Kidney capillary endothelial cell (primary cell): ENCODE results near the gene SPN.
"Not testable (repeated sequence)": the region's sequence is repeated elsewhere in the genome, so short reads cannot be mapped to it uniquely, and the experiment has no call there.

Experiments used
- DNase-seq: peaks from one replicate; pipeline ENCODE4 v3.0.0-alpha.2; 2018; ENCODE audit warnings: low spot score

Gene SPN, protein sequence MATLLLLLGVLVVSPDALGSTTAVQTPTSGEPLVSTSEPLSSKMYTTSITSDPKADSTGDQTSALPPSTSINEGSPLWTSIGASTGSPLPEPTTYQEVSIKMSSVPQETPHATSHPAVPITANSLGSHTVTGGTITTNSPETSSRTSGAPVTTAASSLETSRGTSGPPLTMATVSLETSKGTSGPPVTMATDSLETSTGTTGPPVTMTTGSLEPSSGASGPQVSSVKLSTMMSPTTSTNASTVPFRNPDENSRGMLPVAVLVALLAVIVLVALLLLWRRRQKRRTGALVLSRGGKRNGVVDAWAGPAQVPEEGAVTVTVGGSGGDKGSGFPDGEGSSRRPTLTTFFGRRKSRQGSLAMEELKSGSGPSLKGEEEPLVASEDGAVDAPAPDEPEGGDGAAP

DNA sequence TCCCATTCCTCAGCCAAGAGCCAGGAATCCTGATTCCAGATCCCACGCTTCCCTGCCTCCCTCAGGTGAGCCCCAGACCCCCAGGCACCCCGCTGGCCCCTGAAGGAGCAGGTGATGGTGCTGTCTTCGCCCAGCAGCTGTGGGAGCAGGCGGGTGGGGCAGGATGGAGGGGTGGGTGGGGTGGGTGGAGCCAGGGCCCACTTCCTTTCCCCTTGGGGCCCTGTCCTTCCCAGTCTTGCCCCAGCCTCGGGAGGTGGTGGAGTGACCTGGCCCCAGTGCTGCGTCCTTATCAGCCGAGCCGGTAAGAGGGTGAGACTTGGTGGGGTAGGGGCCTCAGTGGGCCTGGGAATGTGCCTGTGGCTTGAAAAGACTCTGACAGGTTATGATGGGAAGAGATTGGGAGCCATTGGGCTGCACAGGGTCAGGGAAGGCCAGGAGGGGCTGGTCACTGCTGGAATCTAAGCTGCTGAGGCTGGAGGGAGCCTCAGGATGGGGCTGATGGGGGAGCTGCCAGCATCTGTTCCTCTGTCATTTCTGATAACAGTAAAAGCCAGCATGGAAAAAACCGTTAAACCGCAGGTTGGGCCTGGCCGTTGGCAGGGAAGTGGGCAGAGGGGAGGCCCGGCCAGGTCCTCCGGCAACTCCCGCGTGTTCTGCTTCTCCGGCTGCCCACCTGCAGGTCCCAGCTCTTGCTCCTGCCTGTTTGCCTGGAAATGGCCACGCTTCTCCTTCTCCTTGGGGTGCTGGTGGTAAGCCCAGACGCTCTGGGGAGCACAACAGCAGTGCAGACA is at the start of gene SPN:
SPN (plus strand) TSS at position 232 of the 791 bp plus-strand sequence; CDS start at position 714, 482 bp downstream.
- DNase-seq: no peak

DNA sequence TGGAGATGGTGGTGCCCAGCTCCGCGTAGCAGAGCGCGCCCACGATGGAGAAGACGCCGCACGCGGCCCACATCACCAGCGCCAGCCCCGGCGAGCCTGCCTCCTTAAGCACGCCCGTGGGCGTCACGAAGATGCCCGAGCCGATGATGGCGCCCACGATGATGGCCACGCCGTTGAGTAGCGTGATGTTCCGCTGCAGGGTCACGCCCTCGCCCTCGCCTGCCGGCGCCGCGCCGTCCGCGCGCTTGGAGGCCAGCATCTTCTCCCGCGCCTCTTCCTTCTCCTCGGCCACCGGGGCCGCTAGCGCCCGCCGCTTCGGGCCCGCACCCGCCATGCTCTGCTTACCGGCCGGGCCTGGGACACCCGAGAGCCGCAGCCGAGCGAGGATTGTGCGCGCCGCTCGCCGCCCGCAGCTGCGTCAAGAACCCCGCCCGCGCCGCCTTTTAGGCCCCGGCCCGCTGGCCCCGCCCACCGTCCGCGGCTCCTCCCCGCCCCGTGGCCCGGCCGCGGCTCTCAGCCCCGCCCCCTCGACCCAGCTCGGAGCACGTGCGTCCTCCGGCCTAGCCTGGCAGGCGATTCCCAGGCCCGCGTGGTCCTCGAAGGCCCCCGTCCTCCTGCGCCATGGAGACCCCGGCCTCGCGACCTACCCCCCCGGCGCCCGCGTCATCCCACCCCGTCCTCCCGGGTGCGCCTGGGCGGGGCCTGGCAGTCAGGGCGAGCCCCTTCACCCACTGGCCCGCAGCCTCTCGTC is 49.6 kb upstream of the SPN start:
- peak; percentile 66 for DNase-seq

DNA sequence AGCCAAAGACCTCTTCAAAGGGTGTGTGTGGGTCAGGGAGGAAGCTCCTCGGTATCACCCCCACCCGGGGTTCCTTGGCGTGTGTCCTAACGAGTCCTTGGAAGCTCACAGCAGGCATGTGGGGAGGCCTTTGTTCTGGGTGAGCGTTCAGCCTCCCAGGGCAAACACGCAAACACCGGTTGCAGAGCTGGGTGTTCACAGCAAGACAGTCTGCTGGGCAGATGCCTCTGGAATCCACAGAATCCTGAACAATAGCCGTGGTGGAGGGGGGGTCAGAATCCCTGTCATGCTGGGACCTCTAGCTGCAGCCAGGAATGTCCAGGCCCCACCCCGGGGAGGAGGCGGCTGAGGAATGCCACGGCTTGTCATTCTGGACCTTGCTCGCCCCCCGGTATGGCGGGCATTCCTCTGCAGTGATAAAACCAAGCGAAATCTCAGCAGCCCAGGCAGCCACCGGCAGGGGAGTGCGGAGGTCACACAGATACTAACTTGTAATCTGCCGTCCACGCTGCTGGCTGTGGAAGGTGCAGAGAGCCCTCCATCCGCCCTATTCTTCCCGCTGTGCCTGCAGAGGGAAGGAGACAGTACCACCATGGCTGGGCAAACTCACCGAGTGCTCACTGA is 48.2 kb upstream of the SPN start:
- not testable (repeated sequence) for DNase-seq

DNA sequence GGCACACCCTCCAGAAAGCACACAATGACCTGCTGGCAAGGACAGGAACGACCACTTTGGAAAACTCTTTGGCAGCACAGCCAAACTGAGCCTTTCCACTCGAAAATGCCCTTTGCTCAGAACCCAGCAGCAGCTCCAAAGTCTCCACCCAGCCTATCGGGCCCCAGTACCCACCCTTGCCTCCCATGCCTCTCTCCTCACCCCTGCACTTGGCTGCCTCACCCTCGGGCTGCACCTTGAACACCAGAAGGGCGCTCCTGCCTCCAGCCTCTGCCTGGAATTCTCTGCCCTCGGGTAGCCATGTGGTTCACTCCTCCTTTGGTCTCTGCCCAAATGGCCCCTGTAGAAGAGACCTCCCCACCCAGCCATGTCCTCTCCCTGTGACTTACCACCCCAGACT is 46.9 kb upstream of the SPN start:
- DNase-seq: not testable (repeated sequence)

DNA sequence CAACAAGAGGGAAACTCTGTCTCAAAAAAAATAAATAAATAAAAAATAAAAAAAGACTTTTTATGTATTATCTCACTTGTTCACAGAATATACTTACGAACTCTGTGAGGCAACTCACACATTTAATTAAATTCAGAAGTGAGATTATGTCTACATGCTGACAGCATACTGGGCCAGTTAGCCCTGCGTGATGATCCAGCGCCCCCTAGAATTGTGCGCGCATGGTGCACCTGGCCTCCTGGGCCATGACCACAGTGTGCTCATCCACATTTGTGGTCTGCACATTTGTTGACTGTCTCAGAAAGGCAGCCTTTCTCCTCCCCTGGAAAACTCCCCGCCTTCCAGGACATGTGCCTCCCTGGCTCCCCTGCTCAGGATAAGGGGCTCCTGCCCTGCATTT is 42.5 kb upstream of the SPN start:
- DNase-seq: not testable (repeated sequence)

DNA sequence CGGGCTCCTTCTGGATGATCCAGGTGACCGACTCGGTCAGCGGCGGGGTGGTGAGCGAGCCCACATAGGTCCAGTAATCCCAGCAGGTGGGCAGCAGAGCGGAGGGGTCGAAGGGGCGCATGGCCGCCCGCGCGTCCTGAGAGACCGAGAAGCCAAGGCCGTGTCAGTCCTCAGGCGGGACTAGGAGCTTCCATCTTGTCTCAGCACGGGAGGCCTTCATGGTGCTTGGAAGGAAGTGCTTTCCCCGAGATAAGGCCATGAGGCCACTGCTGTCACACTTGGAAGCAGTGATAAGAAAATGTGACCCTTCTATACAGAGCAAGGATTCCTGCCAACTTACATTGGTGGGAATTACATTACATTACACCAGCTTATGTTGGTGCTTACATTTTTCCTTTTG is 40.3 kb upstream of the SPN start:
- DNase-seq: not testable (repeated sequence)

DNA sequence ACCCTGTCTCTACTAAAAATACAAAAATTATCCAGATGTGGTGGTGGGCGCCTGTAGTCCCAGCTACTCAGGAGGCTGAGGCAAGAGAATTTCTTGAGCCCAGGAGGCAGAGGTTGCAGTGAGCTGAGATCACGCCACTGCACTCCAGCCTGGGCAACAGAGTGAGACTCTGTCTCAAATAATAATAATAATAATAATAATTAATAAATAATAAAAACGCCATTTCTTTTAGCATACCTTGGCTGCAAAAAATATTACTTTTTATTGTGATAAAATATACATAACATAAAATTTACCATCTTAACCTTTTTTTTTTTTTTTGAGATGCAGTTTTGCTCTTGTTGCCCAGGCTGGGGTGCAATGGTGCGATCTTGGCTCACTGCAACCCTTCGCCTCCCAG is 39.8 kb upstream of the SPN start:
- DNase-seq: not testable (repeated sequence)

DNA sequence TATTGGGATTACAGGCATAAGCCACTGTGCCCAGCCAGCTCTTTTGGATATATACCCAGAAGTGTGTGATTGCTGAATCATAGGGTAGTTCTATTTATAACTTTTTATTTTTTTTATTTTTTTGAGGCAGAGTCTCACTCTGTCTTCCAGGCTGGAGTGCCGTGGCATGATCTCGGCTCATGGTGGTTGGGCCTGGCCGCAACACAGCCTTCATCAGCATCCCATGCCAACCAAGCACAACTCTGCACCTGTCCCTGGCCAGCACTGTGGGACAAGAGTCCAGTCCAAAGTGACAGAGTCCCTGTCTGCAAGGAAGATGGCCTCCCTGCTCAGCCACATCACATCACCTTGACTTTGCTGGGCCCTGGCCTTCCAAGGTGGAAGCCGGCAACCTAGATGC is 37.9 kb upstream of the SPN start:
- DNase-seq: not testable (repeated sequence)

DNA sequence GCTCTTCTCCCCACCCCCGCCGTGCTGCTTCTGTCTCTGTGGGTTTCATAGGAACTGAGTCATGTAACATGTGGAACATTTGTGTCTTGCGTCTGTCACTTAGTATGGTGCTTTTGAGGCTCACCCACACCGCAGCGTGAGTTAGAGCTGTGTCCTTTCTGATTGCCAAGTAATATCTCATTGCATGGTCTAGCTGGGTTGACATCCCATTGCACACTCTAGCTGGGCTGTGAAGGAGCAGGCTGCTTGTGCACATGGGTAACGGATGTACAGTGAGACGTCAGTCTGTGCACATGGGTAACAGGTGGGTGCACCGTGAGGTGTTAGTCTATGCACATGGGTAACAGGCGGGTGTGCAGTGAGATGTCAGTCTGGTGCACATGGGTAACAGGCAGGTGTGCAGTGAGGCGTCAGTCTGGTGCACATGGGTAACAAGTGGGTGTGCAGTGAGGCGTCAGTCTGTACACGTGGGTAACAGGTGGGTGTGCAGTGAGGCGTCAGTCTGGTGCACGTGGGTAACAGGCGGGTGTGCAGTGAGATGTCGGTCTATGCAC is 36.2 kb upstream of the SPN start:
- DNase-seq: not testable (repeated sequence)

DNA sequence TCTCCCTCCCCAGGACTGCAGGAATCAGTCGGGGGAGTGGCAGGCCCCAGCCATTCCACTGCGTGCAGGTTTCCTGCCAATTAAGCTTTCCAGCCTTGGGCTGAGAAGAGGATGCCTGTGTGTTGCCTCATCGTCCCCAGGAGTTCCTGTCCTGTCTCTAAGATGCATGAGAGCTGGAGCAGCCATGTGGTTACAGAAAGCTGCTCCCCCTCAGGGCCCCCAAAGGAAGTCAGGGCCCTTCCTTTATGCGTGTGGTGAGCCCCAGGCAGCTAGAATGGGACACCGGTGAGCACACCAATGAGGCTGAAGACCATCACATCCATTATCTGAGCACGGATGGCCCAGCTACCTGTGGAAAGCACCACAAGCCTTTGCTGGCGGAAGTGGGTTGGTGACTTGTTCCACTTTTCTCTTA is 35.4 kb upstream of the SPN start:
- DNase-seq: not testable (repeated sequence)

DNA sequence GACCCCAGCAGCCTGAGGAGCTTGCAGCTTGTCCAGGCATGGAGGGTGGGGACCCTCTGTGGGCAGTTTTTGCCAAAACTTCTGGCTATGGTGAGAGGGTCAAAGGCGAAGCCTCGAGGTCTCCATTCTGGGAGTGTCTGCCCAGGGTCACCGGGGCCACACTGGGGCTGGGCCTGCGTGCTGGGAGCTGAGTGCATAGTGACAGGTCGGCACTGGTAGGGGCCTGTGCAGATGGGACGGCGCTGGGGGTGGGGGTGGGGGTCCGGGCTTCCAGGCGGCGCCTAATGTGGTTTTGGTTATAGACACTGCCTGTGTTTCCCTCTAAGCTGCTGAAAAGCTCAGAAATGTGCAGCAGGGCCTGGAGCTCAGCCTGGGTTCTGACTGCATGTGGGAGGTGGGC is 34.3 kb upstream of the SPN start:
- DNase-seq: not testable (repeated sequence)

DNA sequence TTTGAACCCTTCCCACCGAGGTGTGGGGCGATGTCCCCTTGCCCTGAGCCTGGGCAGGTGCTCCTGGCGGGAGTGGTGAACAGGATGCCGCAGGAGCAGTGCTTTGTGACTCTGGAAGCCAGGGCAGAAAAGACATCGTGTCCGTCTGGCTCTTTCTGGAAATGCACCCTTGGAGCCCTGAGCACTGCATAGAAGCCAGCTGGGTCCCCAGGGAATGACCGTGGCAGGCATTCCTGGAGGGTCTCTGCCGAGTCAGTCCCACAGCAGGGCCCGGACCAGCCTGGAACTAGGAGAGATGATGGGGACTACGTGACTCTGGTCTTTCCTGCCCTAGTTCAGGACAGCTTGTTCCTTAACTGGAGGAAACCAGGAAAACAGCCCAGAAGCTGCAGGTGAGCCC is 33.7 kb upstream of the SPN start:
- DNase-seq: not testable (repeated sequence)

DNA sequence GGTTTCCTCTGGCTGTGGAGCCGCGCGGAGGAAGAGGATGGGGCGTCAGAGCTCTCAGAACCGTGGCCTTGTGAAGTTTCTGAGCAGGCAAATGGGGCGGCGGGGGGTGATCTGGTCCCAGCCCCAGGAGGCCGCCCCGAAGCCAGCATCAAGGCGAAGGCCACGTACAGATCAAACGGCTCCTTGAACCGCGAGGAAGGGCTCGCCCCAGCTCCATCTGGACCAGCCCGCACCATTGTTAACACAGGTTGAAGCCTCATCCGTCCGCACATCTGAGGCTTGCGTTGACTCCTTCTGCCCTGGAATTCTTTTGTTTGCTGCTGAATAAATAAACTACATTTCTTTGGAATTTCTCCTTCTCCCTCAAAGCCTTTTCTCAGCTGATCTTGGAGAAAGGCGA is 31.4 kb upstream of the SPN start:
- DNase-seq: not testable (repeated sequence)

DNA sequence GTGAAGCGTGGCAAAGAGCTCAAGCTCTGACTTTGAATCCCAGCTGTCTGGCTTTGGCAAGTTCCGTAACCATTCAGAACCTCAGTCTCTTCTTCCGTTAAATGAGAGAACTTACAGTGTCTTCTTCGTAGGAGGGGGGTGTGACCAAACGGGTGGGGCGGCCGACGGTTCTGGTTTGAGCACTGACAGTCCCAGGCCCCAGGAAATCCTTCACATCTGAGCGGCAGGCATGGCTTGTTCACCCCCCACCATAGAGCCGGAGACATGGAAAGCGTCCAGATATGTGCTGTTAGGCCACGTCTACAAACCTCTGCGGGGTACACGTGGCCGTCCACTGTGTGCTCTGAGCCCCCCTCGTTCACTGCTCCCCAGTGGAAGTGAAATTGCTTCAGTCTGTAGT is 27.1 kb upstream of the SPN start:
- DNase-seq: not testable (repeated sequence)

DNA sequence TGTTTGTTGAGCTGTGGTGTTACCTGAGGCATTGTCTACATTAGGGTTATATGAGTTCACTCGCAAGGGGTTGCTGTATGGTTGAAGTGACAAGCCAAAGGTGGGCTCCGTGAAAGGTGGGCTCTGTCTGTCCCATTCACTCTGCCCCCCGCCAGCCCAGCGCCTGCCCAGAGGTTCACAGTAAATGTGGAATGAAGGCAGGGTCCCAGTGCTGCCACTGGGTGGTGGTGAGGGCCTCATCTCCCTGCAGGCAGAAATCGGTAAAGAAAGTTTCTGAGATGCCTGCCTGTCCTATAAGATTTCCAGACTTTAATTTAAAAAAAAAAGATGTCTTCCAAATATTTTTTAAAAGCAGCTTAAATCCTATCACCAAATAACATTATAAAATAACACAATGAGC is 26.7 kb upstream of the SPN start:
- DNase-seq: not testable (repeated sequence)

DNA sequence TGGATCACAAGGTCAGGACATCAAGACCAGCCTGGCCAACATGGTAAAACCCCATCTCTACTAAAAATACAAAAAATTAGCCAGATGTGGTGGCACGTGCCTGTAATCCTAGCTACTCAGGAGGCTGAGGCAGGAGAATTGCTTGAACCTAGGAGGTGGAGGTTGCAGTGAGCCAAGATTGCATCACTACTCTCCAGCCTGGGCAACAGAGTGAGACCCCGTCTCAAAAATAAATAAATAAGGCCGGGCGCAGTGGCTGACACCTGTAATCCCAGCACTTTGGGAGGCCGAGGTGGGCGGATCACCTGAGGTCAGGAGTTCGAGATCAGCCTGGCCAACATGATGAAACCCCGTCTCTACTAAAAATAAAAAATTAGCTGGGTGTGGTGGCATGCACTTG is 24.3 kb upstream of the SPN start:
- not testable (repeated sequence) for DNase-seq

DNA sequence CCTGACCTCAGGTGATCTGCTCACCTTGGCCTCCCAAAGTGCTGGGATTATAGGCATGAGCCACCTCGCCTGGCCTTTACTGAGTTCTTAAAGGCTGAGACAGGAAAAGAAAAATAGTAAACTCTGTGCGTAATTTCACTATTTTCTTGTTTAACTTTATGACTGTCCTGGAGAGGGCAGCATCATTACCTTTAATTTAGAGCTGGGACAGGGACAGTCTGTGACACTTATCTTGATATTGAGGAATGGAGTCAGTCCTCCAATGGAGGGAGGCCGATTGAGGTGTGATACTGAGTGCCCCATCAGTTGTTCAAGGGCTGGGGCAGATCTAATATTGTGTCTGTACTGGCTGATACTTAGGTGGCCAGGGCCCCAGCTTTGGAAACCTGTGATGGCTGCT is 21.5 kb upstream of the SPN start:
- no peak for DNase-seq

DNA sequence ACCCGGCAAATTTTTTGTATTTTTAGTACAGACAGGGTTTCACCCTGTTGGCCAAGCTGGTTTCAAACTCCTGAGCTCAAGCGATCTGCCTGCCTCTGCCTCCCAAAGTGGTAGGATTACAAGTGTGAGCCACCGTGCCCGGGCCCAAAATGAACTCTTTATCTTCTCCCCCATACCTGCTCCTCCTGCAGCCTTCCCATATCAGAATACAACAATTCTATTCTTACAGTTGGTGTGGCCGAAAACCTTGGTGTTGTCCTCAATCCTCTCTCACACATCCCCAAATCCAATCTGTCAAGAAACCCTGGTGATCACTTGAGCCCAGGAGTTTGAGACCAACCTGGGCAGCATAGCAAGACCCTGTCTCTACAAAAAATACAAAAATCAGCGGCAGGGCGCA is 19.5 kb upstream of the SPN start:
- DNase-seq: no peak

DNA sequence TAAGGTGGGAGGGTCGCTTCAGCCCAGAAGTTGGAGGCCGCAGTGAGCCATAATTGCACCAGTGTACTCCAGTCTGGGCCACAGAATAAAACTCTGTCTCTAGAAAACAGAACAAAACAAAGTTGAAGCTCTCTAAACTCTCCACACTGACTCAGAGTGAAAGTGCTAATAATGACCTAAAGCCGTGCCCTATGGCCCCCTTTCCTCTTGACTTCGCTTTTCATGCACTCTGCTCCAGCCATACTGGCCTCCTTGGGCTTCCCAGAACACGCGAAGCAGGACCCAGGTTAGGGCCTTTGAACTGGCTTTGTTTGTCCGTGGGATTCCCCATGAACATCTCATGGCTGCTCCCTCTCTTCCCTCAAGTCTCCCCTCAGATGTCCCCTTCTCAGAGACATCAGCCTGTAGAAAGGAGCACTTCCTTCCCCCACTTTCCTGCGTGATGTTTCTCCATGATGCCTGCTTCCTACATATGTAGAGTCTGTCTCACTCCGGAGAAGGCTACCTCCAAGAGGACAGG is 18.6 kb upstream of the SPN start:
- no peak for DNase-seq

DNA sequence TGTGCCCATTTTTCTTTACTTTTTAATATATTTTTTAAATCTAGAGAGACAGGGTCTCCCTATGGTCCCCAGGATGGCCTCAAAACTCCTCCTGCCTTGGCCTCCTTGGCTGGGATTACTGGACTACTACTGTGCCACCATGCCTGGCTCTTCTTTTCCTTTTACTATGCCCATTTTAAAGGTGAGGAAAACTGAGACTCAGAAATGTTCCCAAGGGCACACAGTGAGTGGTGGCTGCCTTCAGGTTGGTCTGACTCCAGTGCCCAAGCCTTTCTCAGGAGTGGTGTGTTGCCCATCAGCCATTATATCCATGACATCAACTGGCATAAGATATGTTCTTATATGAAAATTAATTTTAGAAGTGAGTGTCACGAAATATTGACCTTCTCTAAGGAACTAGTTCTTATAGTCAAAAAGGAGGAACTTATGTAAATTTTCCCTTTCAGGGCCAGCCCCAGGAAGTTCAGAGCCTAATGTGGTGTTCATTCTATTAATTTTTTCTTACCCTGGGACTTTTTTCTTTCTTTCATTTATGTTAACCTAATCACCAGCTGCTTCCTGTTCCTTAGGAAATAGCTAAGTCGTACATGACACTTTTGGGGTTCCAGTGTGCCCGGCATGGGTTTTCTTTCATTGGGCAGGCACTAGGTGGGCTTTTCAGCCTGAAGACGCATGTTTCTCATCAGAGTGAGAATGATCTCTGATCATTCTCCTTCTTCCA is 17.9 kb upstream of the SPN start:
- no peak for DNase-seq

DNA sequence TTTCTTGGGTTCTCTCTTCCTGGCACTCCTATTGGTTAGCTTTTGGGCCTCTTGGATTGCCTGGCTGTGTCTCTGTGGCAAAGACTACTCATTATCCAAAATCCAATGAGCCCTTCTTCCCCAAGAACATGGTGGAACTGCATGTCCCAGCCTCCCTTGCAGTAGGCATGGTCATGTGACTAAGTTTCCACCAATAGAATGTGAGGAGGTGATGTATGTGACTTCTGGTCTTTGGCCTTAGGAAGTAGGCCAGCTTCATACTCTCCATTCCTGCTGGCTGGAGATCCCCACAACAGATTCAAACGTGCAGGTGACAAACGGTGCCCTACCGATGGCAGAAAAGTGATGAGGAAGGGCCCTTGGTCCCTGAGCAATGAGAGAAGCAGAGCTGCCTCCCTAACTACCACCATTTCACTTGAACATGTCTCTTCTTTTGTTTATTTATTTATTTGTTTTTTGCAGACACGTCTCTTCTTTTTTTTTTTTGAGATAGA is 17.3 kb upstream of the SPN start:
- peak; percentile 13 for DNase-seq
